ENCODE measurements around the gene C1QTNF2.
"Not testable (repeated sequence)": the region's sequence is repeated elsewhere in the genome, so short reads cannot be mapped to it uniquely, and the experiment has no call there.

Gene C1QTNF2

DNA sequence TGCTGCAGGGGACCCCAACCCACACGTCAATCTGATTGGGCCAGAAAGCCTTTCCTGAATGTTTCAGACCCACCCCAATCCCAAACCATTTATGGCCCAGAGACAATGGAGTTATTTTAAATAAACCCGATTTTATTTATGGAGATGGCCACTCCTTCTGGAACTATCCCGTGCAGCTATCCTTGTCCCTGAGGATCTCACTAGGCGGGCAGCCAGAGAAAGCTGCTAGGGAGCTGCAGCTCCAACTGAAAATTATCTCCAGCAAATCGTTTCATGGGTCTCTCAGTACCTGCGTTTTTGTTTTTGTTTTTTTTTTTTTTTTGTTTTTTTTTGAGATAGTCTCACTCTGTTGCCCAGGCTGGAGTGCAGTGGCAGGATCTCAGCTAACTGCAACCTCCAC is 23.0 kb downstream of the C1QTNF2 start:
- no peak for DNase-seq (ENCODE audit: low read depth in 3 of 3, low spot score in 1 of 3)

DNA sequence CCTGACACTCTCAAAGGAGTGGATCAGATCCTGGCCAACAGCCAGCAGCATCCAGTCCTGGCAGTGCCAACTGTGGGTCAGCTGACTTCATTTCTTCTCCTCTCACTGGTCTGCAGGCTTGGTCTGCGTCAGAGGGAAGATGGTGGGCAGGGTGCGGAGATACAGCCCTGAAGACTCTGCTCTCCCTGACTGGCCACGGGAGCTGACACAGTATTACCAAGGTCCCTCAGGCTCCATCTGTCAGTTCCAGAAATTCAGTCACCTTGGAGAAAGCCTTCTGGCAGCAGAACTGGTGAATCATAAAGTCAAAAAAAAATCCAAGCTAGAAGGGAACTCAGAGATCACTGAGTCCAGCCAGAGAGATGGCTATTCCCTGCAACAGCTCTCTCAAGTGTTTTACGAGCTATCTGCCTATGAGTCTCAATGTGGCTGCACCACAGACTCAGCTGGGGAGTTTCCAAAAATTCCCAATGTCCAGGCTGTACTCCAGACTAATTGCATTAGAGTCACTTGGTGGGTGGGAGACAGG is 27.9 kb downstream of the C1QTNF2 start:
- DNase-seq (ENCODE audit: low read depth in 3 of 3, low spot score in 1 of 3): no peak

DNA sequence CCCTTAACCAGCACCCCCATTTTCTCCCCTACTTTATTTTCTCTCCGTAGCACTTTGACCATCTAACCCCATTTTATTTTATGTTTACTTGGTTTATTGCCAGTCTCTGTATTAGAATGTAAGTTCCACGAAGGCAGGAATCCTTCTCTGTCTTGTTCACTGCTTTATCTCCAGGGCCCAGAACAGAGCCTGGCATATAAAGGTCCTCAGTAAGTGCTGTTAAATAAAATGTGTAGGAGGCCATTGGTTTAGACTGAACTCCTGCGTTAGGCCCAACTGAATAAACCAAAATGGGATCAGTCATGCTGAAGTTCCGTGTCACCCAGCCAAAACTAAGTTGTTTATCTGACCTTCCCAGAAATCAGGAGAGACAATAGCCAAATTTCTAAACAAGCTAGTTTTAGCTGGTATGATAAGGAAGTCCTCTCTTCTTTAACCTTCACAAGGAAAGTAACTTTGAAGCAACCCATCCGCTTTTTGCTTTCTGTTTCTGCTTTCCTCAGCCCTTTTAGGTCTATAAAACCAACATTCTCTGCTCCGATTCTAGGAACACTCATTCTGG is 29.0 kb downstream of the C1QTNF2 start:
- DNase-seq (ENCODE audit: low read depth in 3 of 3, low spot score in 1 of 3): no peak

- DNase-seq (ENCODE audit: low read depth in 3 of 3, low spot score in 1 of 3): not testable (repeated sequence)
Measured at GRCh38 chr5:160340513-160340912, 29.9 kb downstream of the C1QTNF2 start.

DNA sequence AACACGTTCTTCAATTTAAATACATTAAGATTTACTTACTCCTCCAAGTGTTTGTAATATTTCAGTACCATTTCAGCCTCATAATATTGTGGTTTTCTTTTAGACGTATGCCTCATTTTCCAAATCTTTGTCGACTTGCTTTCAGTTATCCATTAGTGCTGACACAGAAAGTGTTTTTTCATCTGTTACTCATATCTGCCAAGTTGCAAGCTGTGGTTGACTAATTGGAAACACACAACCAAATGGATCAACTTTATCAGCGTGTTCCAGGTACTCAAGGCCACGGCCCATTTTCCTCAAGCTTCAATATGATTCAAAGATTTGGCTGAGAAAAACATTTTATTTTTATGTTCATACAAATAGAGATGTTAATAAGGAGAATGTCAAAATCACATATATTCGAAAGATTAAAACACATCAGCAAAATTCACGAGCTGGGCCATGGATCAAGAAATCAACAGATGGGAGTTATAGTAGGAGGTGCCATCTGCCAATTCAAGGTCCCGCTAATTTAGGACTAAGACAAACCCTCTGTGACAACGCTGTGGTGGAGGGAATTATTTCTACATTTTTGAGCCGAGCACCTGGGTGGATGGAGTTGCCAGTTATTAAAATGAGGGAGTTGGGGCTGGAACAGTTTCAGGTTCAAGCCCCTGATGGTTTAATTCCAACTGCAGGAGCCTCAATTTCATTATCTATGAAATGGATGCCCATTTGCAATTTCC is 30.9 kb downstream of the C1QTNF2 start:
- DNase-seq (ENCODE audit: low read depth in 3 of 3, low spot score in 1 of 3): no peak

- not testable (repeated sequence) for DNase-seq (ENCODE audit: low read depth in 3 of 3, low spot score in 1 of 3)
Measured at GRCh38 chr5:160334716-160335115, 35.7 kb downstream of the C1QTNF2 start.

GRCh38 chr5:160333721-160334120 is 36.7 kb downstream of the C1QTNF2 start:
- DNase-seq (ENCODE audit: low read depth in 3 of 3, low spot score in 1 of 3): no peak

GRCh38 chr5:160330212-160330611 is 40.2 kb downstream of the C1QTNF2 start:
- DNase-seq (ENCODE audit: low read depth in 3 of 3, low spot score in 1 of 3): no peak

DNA sequence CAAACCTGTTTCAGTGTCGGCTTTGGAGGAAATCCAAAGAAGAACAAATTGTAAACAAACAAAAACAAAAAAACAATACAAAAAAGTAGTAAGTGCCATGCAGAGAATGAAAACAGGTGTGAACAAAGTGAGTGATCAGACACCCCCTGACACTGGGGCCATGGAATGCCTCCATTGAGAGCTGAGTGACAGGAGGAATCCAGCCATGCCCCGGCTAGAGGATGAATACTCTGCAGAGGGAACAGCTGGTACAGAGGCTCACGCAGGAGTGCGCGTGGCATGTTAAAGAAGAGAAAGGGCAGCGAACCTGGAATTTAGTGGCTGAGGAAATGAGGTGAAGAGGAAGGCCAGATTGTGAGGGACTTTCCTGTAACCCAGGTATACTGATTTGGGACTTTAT is 42.6 kb downstream of the C1QTNF2 start:
- no peak for DNase-seq (ENCODE audit: low read depth in 3 of 3, low spot score in 1 of 3)

GRCh38 chr5:160326981-160327380 is 43.4 kb downstream of the C1QTNF2 start:
- DNase-seq (ENCODE audit: low read depth in 3 of 3, low spot score in 1 of 3): no peak

DNA sequence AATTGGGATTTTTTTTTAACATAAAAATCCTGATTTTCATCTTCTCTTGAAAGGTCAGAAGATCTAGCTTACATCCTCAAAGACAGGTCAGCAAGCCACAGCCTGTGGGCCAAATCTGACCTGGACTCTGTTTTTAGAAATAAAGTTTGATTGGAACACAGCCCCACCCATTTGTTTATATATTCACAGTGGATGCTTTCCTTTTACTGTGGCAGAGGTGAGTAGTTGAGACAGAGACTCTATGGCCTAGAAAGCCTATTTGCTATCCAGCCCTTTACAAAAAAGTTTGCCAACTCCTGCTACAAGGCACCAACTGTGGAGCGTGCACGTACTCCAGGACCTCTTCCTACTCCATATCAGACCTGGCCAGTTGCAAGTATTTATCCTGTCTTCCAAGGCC is 44.7 kb downstream of the C1QTNF2 start:
- DNase-seq (ENCODE audit: low read depth in 3 of 3, low spot score in 1 of 3): no peak

DNA sequence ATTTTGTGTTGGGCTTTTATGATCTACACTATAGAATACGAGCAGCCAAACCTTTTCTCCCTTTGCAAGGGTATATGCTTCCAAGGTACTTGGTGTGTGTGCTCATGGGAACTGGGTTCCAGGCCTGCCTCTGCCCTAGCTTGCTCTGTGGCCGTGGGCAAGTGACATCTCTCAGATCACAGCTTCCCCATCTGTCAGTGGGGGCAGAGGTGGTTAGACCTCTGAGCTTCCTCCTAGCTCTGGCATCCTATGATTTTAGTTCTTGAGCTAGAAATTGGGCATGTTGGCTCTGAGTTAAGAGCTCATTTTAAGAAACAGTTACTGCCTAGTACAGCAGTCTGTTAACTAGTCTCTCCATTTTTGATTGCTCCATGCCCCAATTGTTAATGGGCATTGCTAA is 45.5 kb downstream of the C1QTNF2 start:
- no peak for DNase-seq (ENCODE audit: low read depth in 3 of 3, low spot score in 1 of 3)

- no peak for DNase-seq (ENCODE audit: low read depth in 3 of 3, low spot score in 1 of 3)
Measured at GRCh38 chr5:160318409-160318808, 52.0 kb downstream of the C1QTNF2 start.

- no peak for DNase-seq (ENCODE audit: low read depth in 3 of 3, low spot score in 1 of 3)
Measured at GRCh38 chr5:160317434-160317833, 53.0 kb downstream of the C1QTNF2 start.

GRCh38 chr5:160315968-160316367 is 54.5 kb downstream of the C1QTNF2 start:
- no peak for DNase-seq (ENCODE audit: low read depth in 3 of 3, low spot score in 1 of 3)

DNA sequence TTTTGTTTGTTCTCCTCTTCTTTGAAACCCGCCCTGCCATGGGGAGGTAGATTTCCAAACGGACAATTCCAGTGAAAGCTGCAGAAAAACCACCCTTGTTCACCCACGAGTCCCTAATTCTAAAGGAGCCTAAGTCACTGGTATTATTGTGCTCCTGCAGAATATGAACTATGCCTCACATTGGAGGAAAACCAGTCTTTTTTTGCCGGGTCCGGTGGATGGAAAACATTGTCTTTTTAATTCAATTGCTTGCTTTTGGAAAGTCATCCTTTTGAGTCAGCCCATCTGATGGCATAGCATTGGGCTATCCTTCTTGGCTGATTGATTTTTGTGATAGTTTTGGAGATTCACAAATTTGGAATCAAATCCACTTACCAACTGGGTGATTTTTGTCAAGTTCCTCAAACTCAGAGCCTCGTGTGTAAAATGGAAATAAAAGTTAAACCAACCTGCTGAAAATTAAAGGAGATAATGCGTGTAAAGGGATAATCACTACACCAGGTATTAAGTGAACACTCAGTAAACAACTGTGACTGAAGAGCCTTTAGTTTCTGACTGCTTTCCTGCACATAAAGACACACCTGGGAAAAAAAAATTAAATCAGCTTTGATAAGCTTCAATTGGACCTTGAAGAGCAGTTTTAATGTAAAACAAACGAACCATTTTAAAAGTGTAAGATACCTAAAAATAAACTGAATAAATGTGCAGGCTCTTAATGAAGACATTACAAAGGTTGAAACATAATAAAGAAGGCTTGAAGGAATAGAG is 57.3 kb downstream of the C1QTNF2 start:
- no peak for DNase-seq (ENCODE audit: low read depth in 3 of 3, low spot score in 1 of 3)

DNA sequence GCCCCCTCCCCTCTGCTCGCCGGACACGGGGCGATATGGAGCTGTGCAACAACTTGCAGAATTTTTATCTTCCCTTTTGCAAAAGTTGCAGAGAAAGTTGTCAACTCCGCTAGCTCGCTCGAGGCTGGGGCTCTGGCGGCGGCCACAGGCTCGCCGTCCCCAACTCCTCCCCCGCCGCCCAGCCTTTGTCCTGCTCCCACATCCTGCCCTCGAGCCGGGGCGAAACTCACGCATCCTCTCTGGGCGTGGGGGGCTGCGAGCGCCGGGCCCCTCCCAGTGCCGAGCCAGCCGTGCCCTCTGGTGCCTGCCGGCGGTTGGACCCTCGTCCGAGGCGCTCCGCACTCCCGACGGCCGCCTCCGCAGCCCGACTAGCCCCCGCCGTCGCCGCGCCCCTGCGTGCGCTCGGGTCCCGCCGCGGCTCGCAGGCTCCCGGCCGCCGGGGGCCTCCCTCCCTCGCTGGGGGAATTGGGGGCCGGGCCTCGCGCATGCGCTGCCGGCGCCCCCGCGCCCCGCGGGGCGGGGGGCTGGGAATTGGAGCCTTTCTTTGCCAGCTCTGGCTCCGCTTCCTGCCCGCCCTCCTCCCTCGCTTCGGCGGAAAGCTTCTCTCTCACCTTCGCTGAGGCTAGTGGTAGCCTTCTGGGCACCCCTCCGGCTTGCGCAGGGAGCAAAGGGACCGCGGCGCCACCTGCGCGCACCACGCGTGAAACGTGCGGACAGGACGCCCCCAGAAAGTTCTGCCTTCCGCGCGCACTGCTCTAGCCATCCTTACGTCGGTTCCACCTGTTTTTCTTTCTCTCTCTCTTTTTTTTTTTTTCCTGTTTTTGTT is 58.1 kb downstream of the C1QTNF2 start, which contains the start of gene CCNJL:
Gene CCNJL (minus strand): TSS at position 431 of the 826 bp plus-strand sequence. CDS start 641 bp downstream, outside the sequence.
- DNase-seq (ENCODE audit: low read depth in 3 of 3, low spot score in 1 of 3): no peak

DNA sequence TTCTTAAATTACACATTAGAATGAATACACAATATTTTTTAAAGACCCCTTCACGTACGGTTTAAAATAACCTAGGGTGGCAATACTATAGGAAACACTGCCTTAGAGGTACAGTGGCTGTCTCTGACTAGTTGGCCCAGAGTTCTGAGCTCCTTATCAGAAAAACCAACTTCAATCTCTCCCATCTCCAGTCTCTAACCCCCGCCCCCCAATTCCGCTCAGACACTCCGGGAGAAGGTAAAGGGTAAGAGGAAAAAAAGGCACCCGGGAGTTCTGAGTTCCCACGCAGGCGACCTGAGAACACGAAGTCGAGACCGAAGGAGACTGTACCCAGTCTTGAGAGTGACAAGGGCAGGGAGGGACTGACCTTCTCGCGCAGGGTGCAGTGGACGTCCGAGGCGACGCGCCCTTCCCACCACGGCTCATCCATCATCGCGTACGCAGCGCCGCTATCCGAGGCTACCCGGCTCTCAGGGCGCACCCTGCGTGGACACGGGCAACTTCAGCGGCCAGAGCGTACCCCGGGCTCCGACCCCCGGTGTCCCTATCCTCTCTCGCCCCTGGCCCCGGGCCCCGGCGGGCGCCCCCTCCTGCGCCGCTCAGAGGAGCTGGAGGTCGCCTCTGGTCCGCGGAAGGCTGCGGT is 58.8 kb downstream of the C1QTNF2 start:
- DNase-seq (ENCODE audit: low read depth in 3 of 3, low spot score in 1 of 3): no peak

- DNase-seq (ENCODE audit: low read depth in 3 of 3, low spot score in 1 of 3): no peak
Measured at GRCh38 chr5:160310552-160311295, 59.7 kb downstream of the C1QTNF2 start.

GRCh38 chr5:160310140-160310539 is 60.3 kb downstream of the C1QTNF2 start:
- DNase-seq (ENCODE audit: low read depth in 3 of 3, low spot score in 1 of 3): no peak

Data from stimulated activated CD4-positive, alpha-beta T cell treated with anti-CD3 and anti-CD28 coated beads, TNF-alpha, amount 100 ng/mL, for 1 hour (primary cell).